ENCODE data around the gene PLA2G15.

The PLA2G15 gene

GRCh38 chr16:68234188-68235107 is 10.7 kb upstream of the PLA2G15 start:
- Histone ChIP-seq H3K4me3 (ENCODE audit: low read length) (peak overlapping the region; percentile 91), H3K4me1 (ENCODE audit: control insufficient read depth, low read depth, low read length) (peaks cover 22% of the 10 kb centered on the region), H3K27me3 (ENCODE audit: control insufficient read depth, insufficient read depth, low read length) (peaks cover 30% of the 10 kb centered on the region), H3K9ac (ENCODE audit: low read length) (peak overlapping the region; percentile 89), H3K9me3 (ENCODE audit: control insufficient read depth, low read depth, low read length) (no peaks in the 10 kb centered on the region), H3K36me3 (ENCODE audit: control insufficient read depth, low read depth, low read length) (peaks cover 37% of the 10 kb centered on the region), H3K27ac (ENCODE audit: low read length) (no peak overlapping the region)

DNA sequence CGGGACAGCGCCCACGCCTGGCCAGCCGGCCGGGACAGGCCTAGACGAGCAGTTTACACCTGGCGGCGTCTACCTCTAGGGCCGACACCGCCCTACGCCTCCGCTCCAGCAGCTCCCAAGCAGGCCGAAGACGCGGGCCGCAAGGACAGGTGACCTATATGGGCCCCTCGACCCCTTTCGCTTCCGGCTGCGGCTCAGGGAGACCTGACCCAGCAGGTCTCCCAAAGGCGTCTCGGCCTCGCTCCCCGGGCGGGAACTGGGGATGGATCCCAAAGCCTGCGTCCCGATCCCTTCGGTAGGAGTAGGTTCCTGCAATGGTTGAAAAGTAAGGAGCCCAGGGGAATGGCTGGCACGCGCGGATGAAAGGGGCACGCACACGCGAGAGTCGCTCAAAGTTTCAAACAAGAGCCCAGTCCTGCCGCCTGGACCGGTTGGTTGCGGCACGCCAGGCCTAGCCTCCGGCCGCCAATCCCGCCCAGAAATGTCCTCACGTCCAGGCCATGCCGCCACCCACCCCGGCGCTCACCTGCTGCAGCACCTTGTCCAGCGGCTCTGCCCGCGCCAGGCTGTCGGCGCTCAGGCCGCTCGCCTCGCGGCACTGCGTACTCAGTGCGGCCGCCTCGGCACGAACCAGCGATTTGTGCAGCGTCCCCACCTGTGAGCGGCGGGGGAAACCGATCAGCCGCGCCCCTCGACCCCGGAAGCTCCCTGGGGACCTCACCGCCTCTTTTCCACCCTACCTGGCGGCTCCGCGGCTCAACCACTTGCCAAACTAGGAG is 9.9 kb upstream of the PLA2G15 start:
- Histone ChIP-seq H3K9ac (ENCODE audit: low read length) (peak overlapping the region; percentile 89), H3K9me3 (ENCODE audit: control insufficient read depth, low read depth, low read length) (no peaks in the 10 kb centered on the region), H3K4me3 (ENCODE audit: low read length) (peak overlapping the region; percentile 91), H3K27ac (ENCODE audit: low read length) (no peak overlapping the region), H3K4me1 (ENCODE audit: control insufficient read depth, low read depth, low read length) (peaks cover 26% of the 10 kb centered on the region), H3K27me3 (ENCODE audit: control insufficient read depth, insufficient read depth, low read length) (peaks cover 32% of the 10 kb centered on the region), H3K36me3 (ENCODE audit: control insufficient read depth, low read depth, low read length) (peaks cover 31% of the 10 kb centered on the region)

GRCh38 chr16:68235887-68236136 is 9.4 kb upstream of the PLA2G15 start, which contains the start of gene ESRP2:
ESRP2 (minus strand) TSS chr16:68236127; CDS start chr16:68236045, 82 bp downstream.
- Histone ChIP-seq H3K27me3 (ENCODE audit: control insufficient read depth, insufficient read depth, low read length) (peaks cover 32% of the 10 kb centered on the region), H3K4me3 (ENCODE audit: low read length) (peak within 1 kb of the TSS; percentile 91), H3K36me3 (ENCODE audit: control insufficient read depth, low read depth, low read length) (peaks cover 27% of the 10 kb centered on the region), H3K9ac (ENCODE audit: low read length) (peak within 1 kb of the TSS; percentile 89), H3K9me3 (ENCODE audit: control insufficient read depth, low read depth, low read length) (no peaks in the 10 kb centered on the region), H3K4me1 (ENCODE audit: control insufficient read depth, low read depth, low read length) (peaks cover 26% of the 10 kb centered on the region), H3K27ac (ENCODE audit: low read length) (peak within 1 kb of the TSS; percentile 82)

GRCh38 chr16:68236137-68236825 is 8.9 kb upstream of the PLA2G15 start:
- peaks cover 26% of the 10 kb centered on the region for H3K4me1 ChIP-seq (ENCODE audit: control insufficient read depth, low read depth, low read length)
- H3K27me3 ChIP-seq (ENCODE audit: control insufficient read depth, insufficient read depth, low read length): peaks cover 32% of the 10 kb centered on the region
- H3K4me3 ChIP-seq (ENCODE audit: low read length): peak overlapping the region; percentile 91
- peak overlapping the region; percentile 89 for H3K9ac ChIP-seq (ENCODE audit: low read length)
- H3K9me3 ChIP-seq (ENCODE audit: control insufficient read depth, low read depth, low read length): no peaks in the 10 kb centered on the region
- H3K27ac ChIP-seq (ENCODE audit: low read length): peak overlapping the region; percentile 82
- H3K36me3 ChIP-seq (ENCODE audit: control insufficient read depth, low read depth, low read length): peaks cover 22% of the 10 kb centered on the region

DNA sequence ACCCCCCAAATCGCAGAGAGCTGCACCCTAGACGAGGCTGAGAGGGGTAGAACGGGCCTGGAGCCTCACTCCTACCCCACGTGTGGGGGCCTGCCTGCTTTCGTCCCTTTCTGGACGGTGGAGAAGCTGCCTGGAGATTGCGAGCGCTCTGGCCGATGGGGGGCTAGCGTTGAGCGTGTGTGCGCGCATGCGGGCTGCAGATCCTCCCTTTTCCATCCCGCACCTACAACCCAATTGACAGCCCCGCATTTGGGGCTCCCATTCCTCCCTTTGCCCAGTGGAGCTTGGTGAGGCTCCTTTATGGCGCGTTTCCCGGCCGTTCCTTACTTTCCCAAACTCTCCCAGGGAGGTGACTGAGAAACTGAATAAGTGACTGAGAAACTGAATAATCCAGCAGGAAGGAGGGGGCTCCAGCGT is 8.3 kb upstream of the PLA2G15 start:
- peak overlapping the region; percentile 91 for H3K4me3 ChIP-seq (ENCODE audit: low read length)
- H3K27me3 ChIP-seq (ENCODE audit: control insufficient read depth, insufficient read depth, low read length): peaks cover 32% of the 10 kb centered on the region
- H3K9me3 ChIP-seq (ENCODE audit: control insufficient read depth, low read depth, low read length): no peaks in the 10 kb centered on the region
- peaks cover 26% of the 10 kb centered on the region for H3K4me1 ChIP-seq (ENCODE audit: control insufficient read depth, low read depth, low read length)
- H3K9ac ChIP-seq (ENCODE audit: low read length): peak overlapping the region; percentile 89
- H3K36me3 ChIP-seq (ENCODE audit: control insufficient read depth, low read depth, low read length): peaks cover 17% of the 10 kb centered on the region
- peak overlapping the region; percentile 82 for H3K27ac ChIP-seq (ENCODE audit: low read length)

DNA sequence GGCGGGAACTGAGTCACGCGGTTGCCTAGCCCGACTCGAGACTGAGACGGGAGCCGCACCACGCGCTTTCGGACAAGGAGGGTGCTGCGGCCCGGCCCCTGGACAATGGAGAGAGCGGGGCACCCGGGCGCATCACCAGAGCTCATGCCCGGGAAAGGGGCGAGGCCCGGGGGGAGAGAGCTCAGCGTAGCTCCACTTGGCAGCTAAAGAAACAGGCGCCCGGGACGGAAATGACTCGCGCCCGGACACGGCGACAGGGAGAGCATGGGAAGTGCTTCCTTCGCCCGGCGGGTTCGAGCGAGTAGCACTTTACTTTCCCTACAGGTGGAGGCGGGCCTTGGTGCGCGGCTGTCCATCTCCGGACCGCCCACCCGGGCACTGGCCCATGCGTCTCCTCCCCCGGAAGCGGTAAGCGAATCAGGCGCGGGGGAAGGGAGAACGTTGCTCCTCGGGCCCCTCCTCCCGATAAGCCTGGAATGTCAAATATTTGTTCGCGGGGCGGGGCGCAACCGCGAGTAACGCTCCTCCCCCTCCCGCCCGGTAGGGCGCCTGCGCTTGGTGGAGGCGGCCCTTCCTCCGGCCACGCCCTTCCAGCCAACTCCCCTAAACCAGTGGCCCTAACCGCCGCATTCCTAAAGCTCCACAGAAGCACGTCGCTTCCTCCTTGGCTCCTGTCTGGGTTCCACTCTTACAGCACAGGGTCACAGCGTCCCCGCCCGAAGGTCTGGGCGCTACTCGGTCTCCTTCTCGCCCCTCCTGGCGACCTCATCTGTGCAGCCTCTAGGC is 7.7 kb upstream of the PLA2G15 start:
- peaks cover 12% of the 10 kb centered on the region for H3K36me3 ChIP-seq (ENCODE audit: control insufficient read depth, low read depth, low read length)
- H3K4me1 ChIP-seq (ENCODE audit: control insufficient read depth, low read depth, low read length): peaks cover 26% of the 10 kb centered on the region
- H3K27ac ChIP-seq (ENCODE audit: low read length): peak overlapping the region; percentile 82
- peak overlapping the region; percentile 89 for H3K9ac ChIP-seq (ENCODE audit: low read length)
- no peaks in the 10 kb centered on the region for H3K9me3 ChIP-seq (ENCODE audit: control insufficient read depth, low read depth, low read length)
- peaks cover 32% of the 10 kb centered on the region for H3K27me3 ChIP-seq (ENCODE audit: control insufficient read depth, insufficient read depth, low read length)
- H3K4me3 ChIP-seq (ENCODE audit: low read length): peak overlapping the region; percentile 91

DNA sequence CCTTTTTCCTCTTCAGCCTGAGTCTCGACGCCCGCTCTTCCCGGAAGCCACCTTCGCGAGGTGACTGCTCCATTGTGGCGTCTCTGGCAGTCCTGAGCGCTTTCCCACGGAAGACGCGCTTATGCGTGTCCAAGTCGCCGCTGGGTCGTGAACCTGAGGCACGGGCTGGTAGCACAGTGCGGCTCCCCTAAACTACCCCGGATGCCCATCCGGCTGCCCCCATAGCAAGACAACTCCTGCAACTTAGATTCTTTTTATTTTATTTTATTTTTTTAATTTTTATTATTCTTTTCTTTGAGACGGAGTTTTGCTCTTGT is 7.2 kb upstream of the PLA2G15 start:
- H3K27ac ChIP-seq (ENCODE audit: low read length): no peak overlapping the region
- H3K27me3 ChIP-seq (ENCODE audit: control insufficient read depth, insufficient read depth, low read length): peaks cover 32% of the 10 kb centered on the region
- peaks cover 26% of the 10 kb centered on the region for H3K4me1 ChIP-seq (ENCODE audit: control insufficient read depth, low read depth, low read length)
- peak overlapping the region; percentile 5 for H3K4me3 ChIP-seq (ENCODE audit: low read length)
- peaks cover 7% of the 10 kb centered on the region for H3K36me3 ChIP-seq (ENCODE audit: control insufficient read depth, low read depth, low read length)
- no peak overlapping the region for H3K9ac ChIP-seq (ENCODE audit: low read length)
- H3K9me3 ChIP-seq (ENCODE audit: control insufficient read depth, low read depth, low read length): no peaks in the 10 kb centered on the region

GRCh38 chr16:68242085-68242484 is 3.1 kb upstream of the PLA2G15 start:
- peaks cover 28% of the 10 kb centered on the region for H3K27me3 ChIP-seq (ENCODE audit: control insufficient read depth, insufficient read depth, low read length)
- no peak overlapping the region for H3K4me3 ChIP-seq (ENCODE audit: low read length)
- H3K9me3 ChIP-seq (ENCODE audit: control insufficient read depth, low read depth, low read length): no peaks in the 10 kb centered on the region
- H3K9ac ChIP-seq (ENCODE audit: low read length): no peak overlapping the region
- no peaks in the 10 kb centered on the region for H3K36me3 ChIP-seq (ENCODE audit: control insufficient read depth, low read depth, low read length)
- no peak overlapping the region for H3K27ac ChIP-seq (ENCODE audit: low read length)
- H3K4me1 ChIP-seq (ENCODE audit: control insufficient read depth, low read depth, low read length): peaks cover 4% of the 10 kb centered on the region

DNA sequence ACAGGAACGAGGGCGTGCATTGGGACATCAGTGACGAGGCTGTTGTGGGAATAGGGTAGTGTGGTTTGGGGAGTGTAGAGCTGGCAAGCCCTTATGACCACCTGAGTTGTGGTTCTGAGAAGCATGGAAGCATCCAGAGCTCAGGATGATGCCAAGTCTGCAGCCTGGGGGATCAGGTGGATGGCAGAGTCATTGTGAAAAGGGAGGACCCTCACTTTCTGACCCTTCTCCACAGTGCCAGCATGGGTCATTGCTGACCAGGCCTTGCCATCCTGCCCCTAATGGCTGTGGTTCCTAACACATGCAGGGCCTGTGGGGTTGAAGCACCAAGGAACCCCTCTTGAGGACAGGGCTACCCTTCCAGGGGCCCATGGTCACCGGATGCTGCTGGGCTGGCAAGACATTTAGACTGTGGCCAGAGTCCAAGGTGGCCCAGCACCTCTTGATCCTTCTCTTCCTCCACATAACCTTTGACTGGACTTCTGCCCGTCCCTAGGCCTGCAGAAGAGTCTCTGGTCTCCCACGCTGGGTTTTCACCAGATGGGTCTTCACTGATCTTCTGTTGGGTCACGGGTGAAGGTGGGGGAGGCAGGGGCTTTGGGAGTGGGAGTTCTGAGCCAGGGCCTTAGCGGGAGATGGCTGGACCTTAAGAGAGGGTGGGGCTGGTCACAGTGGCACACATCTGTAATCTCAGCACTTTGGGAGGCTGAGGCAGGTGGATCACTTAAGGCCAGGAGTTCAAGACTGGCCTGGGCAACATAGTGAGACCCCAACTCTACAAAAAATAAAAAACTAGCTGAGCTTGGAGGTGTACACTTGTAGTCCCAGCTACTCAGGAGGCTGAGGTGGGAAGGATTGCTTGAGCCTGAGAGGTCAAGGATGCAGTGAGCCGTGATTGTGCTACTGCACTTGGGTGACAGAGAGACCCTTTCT is 2.0 kb upstream of the PLA2G15 start:
- H3K36me3 ChIP-seq (ENCODE audit: control insufficient read depth, low read depth, low read length): no peaks in the 10 kb centered on the region
- no peak overlapping the region for H3K9ac ChIP-seq (ENCODE audit: low read length)
- peaks cover 4% of the 10 kb centered on the region for H3K4me1 ChIP-seq (ENCODE audit: control insufficient read depth, low read depth, low read length)
- H3K27me3 ChIP-seq (ENCODE audit: control insufficient read depth, insufficient read depth, low read length): peaks cover 28% of the 10 kb centered on the region
- H3K27ac ChIP-seq (ENCODE audit: low read length): no peak overlapping the region
- H3K4me3 ChIP-seq (ENCODE audit: low read length): no peak overlapping the region
- H3K9me3 ChIP-seq (ENCODE audit: control insufficient read depth, low read depth, low read length): no peaks in the 10 kb centered on the region

DNA sequence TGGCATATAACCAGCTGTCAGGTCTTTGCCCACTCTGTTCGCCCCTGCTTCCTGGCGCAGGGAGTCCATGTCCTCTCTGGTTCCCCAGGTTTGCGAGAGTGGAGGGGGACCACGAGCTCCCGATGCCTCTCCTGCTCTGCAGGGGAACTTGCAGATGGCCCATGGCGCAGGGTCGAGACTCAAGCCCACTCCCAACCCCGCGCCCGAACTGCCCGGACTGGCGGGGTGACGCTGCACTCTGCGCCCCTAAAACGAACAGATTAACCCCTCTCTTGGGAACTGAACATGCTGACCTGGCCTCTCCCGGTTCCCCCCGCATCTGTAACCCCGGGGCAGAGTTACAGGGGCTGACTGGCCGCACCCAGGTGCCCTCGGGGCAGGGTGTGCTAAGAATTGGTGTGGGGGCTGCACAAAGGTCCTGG is 681 bp upstream of the PLA2G15 start:
- no peak overlapping the region for H3K27ac ChIP-seq (ENCODE audit: low read length)
- H3K4me1 ChIP-seq (ENCODE audit: control insufficient read depth, low read depth, low read length): peaks cover 3% of the 10 kb centered on the region
- H3K9me3 ChIP-seq (ENCODE audit: control insufficient read depth, low read depth, low read length): no peaks in the 10 kb centered on the region
- peaks cover 20% of the 10 kb centered on the region for H3K27me3 ChIP-seq (ENCODE audit: control insufficient read depth, insufficient read depth, low read length)
- peak overlapping the region; percentile 89 for H3K4me3 ChIP-seq (ENCODE audit: low read length)
- H3K36me3 ChIP-seq (ENCODE audit: control insufficient read depth, low read depth, low read length): no peaks in the 10 kb centered on the region
- no peak overlapping the region for H3K9ac ChIP-seq (ENCODE audit: low read length)
